Neural cell (in vitro differentiated cells): Measurements from ENCODE around the gene CTCF. TPM values are rescaled to one million over a fixed set of nuclear protein-coding genes. Genes with fewer than 3 reads are reported as not detected.

Source experiments
- H2AFZ ChIP-seq: fragments of 200-600, 300-800 bp; sonication (generic), shearing (Covaris generic); 2 replicates; pipeline ENCODE4 v1.6.0; 2014; ENCODE audit warnings: low read depth, mild to moderate bottlenecking, antibody characterized with exemption, low read length, moderate library complexity
- H3F3A ChIP-seq: fragments of 200-600 bp; shearing (Covaris generic); 2 replicates; pipeline ENCODE4 v1.6.1; 2016; ENCODE audit warnings: mild to moderate bottlenecking, moderate library complexity, mixed read lengths, antibody characterized with exemption, low read length; ENCODE audit not compliant: insufficient read depth, poor library complexity, severe bottlenecking
- H3K27ac ChIP-seq: fragments of 200-600, 300-800 bp; sonication (generic), shearing (Covaris generic); 2 replicates; pipeline ENCODE4 v1.5.1; 2014; ENCODE audit warnings: mild to moderate bottlenecking, low read length, moderate library complexity
- H3K27me3 ChIP-seq: fragments of 300-800, 200-600 bp; sonication (generic), shearing (Covaris generic); 2 replicates; pipeline ENCODE4 v1.6.0; 2014; ENCODE audit warnings: mild to moderate bottlenecking, low read depth, low read length, moderate library complexity; ENCODE audit not compliant: insufficient read depth
- H3K36me3 ChIP-seq: fragments of 300-800, 200-600 bp; sonication (generic), shearing (Covaris generic); 2 replicates; pipeline ENCODE4 v1.5.1; 2014; ENCODE audit warnings: mild to moderate bottlenecking, antibody characterized with exemption, low read length, moderate library complexity; ENCODE audit not compliant: insufficient read depth
- H3K4me2 ChIP-seq: fragments of 300-800, 200-600 bp; sonication (generic), shearing (Covaris generic); 2 replicates; pipeline ENCODE4 v1.6.0; 2014; ENCODE audit warnings: mild to moderate bottlenecking, low read length
- H3K4me3 ChIP-seq: fragments of 300-800, 200-600 bp; sonication (generic), shearing (Covaris generic); 2 replicates; pipeline ENCODE4 v1.5.1; 2014; ENCODE audit warnings: mild to moderate bottlenecking, low read length, moderate library complexity
- H3K79me2 ChIP-seq: fragments of 200-600 bp; shearing (Covaris generic); replicated peaks from 2 replicates; pipeline ENCODE4 v1.6.0; 2014; ENCODE audit warnings: mild to moderate bottlenecking, low read length, moderate library complexity; ENCODE audit not compliant: insufficient read depth
- H3K9ac ChIP-seq: fragments of 300-800, 200-600 bp; sonication (generic), shearing (Covaris generic); 2 replicates; pipeline ENCODE4 v1.6.1; 2016; ENCODE audit warnings: mild to moderate bottlenecking, low read length, mixed read lengths
- H3K9me2 ChIP-seq: fragments of 200-600 bp; shearing (Covaris generic); 2 replicates; pipeline ENCODE4 v1.6.1; 2016; ENCODE audit warnings: mild to moderate bottlenecking, low read length, mixed read lengths; ENCODE audit not compliant: insufficient read depth
- H3K9me3 ChIP-seq: fragments of 200-600, 300-800 bp; sonication (generic), shearing (Covaris generic); 2 replicates; pipeline ENCODE4 v1.6.1; 2016; ENCODE audit warnings: mild to moderate bottlenecking, mixed run types, low read length, moderate library complexity, mixed read lengths
- H4K20me1 ChIP-seq: fragments of 200-600 bp; shearing (Covaris generic); 2 replicates; pipeline ENCODE4 v1.6.1; 2016; ENCODE audit warnings: mild to moderate bottlenecking, mixed run types; ENCODE audit not compliant: insufficient read depth
- EP300 ChIP-seq: fragments of 450-650 bp; conservative IDR thresholded peaks from 2 replicates; pipeline ENCODE4 v1.6.1; 2014; ENCODE audit warnings: antibody characterized with exemption, mild to moderate bottlenecking, moderate library complexity; ENCODE audit not compliant: poor library complexity, severe bottlenecking
- EZH2 ChIP-seq: fragments of 200-600, 300-800 bp; shearing (Covaris generic), sonication (generic); IDR thresholded peaks from 2 replicates; pipeline ENCODE4 v1.6.1; 2014; ENCODE audit warnings: antibody characterized with exemption, low read length, borderline replicate concordance, mild to moderate bottlenecking; ENCODE audit not compliant: insufficient read depth, poor library complexity, severe bottlenecking
- MXI1 ChIP-seq: fragments of 450-650 bp; conservative IDR thresholded peaks from 2 replicates; pipeline ENCODE4 v1.6.1; 2014; ENCODE audit warnings: antibody characterized with exemption, mild to moderate bottlenecking; ENCODE audit not compliant: poor library complexity, severe bottlenecking
- POLR2AphosphoS5 ChIP-seq: IDR thresholded peaks from 2 replicates; pipeline ENCODE4 v1.6.1; 2012
- RAD21 ChIP-seq: fragments of 450-650 bp; conservative IDR thresholded peaks from 2 replicates; pipeline ENCODE4 v1.6.1; 2014; ENCODE audit warnings: antibody characterized with exemption, mild to moderate bottlenecking, moderate library complexity
- SMC3 ChIP-seq: fragments of 450-650 bp; conservative IDR thresholded peaks from 2 replicates; pipeline ENCODE4 v1.6.1; 2014; ENCODE audit warnings: antibody characterized with exemption, mild to moderate bottlenecking, moderate library complexity; ENCODE audit not compliant: poor library complexity
- TAF1 ChIP-seq: IDR thresholded peaks from 2 replicates; pipeline ENCODE4 v1.6.1; 2012; ENCODE audit warnings: low read depth
- polyA plus RNA-seq: library from polyadenylated mRNA; depleted of rRNA; stranded (reverse); fragments of >200 nt; gene quantifications from 2 replicates; pipeline ENCODE4 v1.2.3, GENCODE V29; 2014
- TF ChIP-seq, protein P1 (sequence below): IDR thresholded peaks from 2 replicates; pipeline ENCODE4 v1.6.1; 2012; ENCODE audit warnings: borderline replicate concordance
- TF ChIP-seq, protein P2 (sequence below): fragments of 450-650 bp; IDR thresholded peaks from 2 replicates; pipeline ENCODE4 v1.5.1; 2014; ENCODE audit warnings: antibody characterized with exemption, mild to moderate bottlenecking, moderate library complexity; ENCODE audit not compliant: poor library complexity, severe bottlenecking

CTCF gene
- polyA plus RNA-seq, 1 donor from 2014 or later = 42.8 TPM

DNA sequence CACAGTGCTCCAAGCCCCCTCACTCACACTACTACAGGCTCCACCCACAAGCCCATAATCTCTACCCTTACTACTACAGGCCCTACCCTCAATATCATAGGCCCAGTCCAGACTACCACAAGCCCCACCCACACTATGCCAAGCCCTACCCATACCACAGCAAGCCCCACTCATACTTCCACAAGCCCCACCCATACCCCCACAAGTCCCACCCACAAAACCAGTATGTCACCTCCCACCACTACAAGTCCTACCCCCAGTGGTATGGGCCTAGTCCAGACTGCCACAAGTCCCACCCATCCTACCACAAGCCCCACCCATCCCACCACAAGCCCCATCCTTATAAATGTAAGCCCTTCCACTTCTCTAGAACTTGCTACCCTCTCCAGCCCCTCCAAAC, 19.9 kb upstream of the CTCF start:
- peaks cover 4% of the 10 kb centered on the region for H4K20me1 ChIP-seq
- H3K9me3 ChIP-seq = no peaks in the 10 kb centered on the region
- H3K36me3 ChIP-seq = peaks cover 2% of the 10 kb centered on the region
- H3K27me3 ChIP-seq = peaks cover 5% of the 10 kb centered on the region
- no peaks in the 10 kb centered on the region for H3K9me2 ChIP-seq
- H2AFZ ChIP-seq = no peak overlapping the region
- H3K9ac ChIP-seq = no peak overlapping the region
- TF ChIP-seq TAF1 (no peak), SMC3 (no peak), EP300 (no peak)
- TF ChIP-seq, protein P1, sequence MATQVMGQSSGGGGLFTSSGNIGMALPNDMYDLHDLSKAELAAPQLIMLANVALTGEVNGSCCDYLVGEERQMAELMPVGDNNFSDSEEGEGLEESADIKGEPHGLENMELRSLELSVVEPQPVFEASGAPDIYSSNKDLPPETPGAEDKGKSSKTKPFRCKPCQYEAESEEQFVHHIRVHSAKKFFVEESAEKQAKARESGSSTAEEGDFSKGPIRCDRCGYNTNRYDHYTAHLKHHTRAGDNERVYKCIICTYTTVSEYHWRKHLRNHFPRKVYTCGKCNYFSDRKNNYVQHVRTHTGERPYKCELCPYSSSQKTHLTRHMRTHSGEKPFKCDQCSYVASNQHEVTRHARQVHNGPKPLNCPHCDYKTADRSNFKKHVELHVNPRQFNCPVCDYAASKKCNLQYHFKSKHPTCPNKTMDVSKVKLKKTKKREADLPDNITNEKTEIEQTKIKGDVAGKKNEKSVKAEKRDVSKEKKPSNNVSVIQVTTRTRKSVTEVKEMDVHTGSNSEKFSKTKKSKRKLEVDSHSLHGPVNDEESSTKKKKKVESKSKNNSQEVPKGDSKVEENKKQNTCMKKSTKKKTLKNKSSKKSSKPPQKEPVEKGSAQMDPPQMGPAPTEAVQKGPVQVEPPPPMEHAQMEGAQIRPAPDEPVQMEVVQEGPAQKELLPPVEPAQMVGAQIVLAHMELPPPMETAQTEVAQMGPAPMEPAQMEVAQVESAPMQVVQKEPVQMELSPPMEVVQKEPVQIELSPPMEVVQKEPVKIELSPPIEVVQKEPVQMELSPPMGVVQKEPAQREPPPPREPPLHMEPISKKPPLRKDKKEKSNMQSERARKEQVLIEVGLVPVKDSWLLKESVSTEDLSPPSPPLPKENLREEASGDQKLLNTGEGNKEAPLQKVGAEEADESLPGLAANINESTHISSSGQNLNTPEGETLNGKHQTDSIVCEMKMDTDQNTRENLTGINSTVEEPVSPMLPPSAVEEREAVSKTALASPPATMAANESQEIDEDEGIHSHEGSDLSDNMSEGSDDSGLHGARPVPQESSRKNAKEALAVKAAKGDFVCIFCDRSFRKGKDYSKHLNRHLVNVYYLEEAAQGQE = no peak
- TF ChIP-seq, protein P2, sequence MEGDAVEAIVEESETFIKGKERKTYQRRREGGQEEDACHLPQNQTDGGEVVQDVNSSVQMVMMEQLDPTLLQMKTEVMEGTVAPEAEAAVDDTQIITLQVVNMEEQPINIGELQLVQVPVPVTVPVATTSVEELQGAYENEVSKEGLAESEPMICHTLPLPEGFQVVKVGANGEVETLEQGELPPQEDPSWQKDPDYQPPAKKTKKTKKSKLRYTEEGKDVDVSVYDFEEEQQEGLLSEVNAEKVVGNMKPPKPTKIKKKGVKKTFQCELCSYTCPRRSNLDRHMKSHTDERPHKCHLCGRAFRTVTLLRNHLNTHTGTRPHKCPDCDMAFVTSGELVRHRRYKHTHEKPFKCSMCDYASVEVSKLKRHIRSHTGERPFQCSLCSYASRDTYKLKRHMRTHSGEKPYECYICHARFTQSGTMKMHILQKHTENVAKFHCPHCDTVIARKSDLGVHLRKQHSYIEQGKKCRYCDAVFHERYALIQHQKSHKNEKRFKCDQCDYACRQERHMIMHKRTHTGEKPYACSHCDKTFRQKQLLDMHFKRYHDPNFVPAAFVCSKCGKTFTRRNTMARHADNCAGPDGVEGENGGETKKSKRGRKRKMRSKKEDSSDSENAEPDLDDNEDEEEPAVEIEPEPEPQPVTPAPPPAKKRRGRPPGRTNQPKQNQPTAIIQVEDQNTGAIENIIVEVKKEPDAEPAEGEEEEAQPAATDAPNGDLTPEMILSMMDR = no peak
- H3K4me3 ChIP-seq = no peak overlapping the region
- no peak overlapping the region for H3K27ac ChIP-seq
- H3F3A ChIP-seq = no peaks in the 10 kb centered on the region
- H3K79me2 ChIP-seq = no peaks in the 10 kb centered on the region
- no peak overlapping the region for H3K4me2 ChIP-seq

DNA sequence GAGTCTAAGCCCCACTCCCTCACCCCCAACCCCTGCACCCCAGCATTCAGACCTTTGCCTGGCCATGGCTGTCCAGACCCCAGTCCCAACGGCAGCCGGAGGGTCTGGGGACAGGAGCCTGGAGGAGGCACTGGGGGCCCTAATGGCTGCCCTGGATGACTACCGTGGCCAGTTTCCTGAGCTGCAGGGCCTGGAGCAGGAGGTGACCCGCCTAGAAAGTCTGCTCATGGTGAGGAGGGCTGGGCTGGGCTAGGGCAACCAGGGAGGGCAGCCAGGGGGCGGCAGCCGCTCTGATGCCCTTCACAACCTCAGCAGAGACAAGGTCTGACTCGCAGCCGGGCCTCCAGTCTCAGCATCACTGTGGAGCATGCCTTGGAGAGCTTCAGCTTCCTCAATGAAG, 19.3 kb upstream of the CTCF start:
- H3K27ac ChIP-seq = no peak overlapping the region

More for the DNA sequence above, 19.3 kb upstream of the CTCF start:
- Histone ChIP-seq H3K4me2 (no peak overlapping the region), H2AFZ (no peak overlapping the region), H3K9me2 (no peaks in the 10 kb centered on the region), H3K9me3 (no peaks in the 10 kb centered on the region), H3K4me3 (no peak overlapping the region), H4K20me1 (peaks cover 4% of the 10 kb centered on the region), H3K79me2 (no peaks in the 10 kb centered on the region), H3K9ac (no peak overlapping the region), H3K27me3 (peaks cover 2% of the 10 kb centered on the region), H3K36me3 (peaks cover 6% of the 10 kb centered on the region), H3F3A (no peaks in the 10 kb centered on the region)
- TF ChIP-seq MXI1 (no peak), POLR2AphosphoS5 (no peak), EZH2 (no peak), RAD21 (no peak), TAF1 (no peak), SMC3 (no peak), EP300 (no peak)
- TF ChIP-seq, protein P1 = no peak
- TF ChIP-seq, protein P2 = no peak
